ENCODE measurements around the gene TTC27. TPM values are rescaled to one million over a fixed set of nuclear protein-coding genes. Genes with fewer than 3 reads are reported as not detected.

TTC27 gene
- total and polyA plus RNA-seq, 2 of the 13 experiments (the other 11 are each of a cell fraction or from before 2014, with no cell fraction given), result 26.7 to 44.7 TPM

GRCh38 chr2:32748158-32748557, 120.3 kb downstream of the TTC27 start (continued):
- TF ChIP-seq ZNF207 (IDR thresholded peaks at IDR 0.05; ENCODE audit: borderline replicate concordance) (no peak), TEAD2 (CRISPR knock-in tag; IDR thresholded peaks at IDR 0.05) (no peak), ZNF770 (CRISPR knock-in tag; IDR thresholded peaks at IDR 0.05) (no peak), POLR2A (IDR thresholded peaks at IDR 0.05; ENCODE audit: insufficient read depth in 1 of 2, low read depth in 2 of 2, low read length in 2 of 2) (no peak), ZNF550 (CRISPR knock-in tag; IDR thresholded peaks at IDR 0.05; ENCODE audit: borderline replicate concordance) (no peak), ZNF276 (CRISPR knock-in tag; IDR thresholded peaks at IDR 0.05; ENCODE audit: low read depth) (no peak), NR1H2 (CRISPR knock-in tag; IDR thresholded peaks at IDR 0.05; ENCODE audit: borderline replicate concordance, low read depth) (no peak)

GRCh38 chr2:32750880-32751279, 123.0 kb downstream of the TTC27 start:
- CTCF ChIA-PET (ENCODE audit: low intra/inter-chr PET ratio, low total read pairs), result no interaction called here
- no peaks in the 10 kb centered on the region for H4K20me1 ChIP-seq (ENCODE audit: insufficient read depth, low read length)
- H3K4me1 ChIP-seq (ENCODE audit: insufficient read depth, low read length), result peaks cover 29% of the 10 kb centered on the region
- TF ChIP-seq ZNF720 (CRISPR knock-in tag; IDR thresholded peaks at IDR 0.05), result no peak
- TF ChIP-seq ATF7 (IDR thresholded peaks at IDR 0.05), result peak; percentile 88
- TF ChIP-seq ATF7 (CRISPR knock-in tag; IDR thresholded peaks at IDR 0.05), result no peak
- H3K9me3 ChIP-seq (ENCODE audit: low read length), result no peaks in the 10 kb centered on the region
- in situ Hi-C loops (cut with HindIII; ENCODE audit: extremely low pct_ligation_motif_present, low pct_unique_long_range_greater_than_20kb), result loop anchor here (25.0 kb wide), 1 partner anchor 836 kb away; the partner anchor contains the start of gene FAM98A
- no peak overlapping the region for H3K4me2 ChIP-seq (ENCODE audit: low read depth, low read length)
- no peak overlapping the region for H2AFZ ChIP-seq (ENCODE audit: low read length)
- intact Hi-C loops (cut with micrococcal nuclease; ENCODE audit: unreplicated experiment), result no loop called here
- no peak for ATAC-seq
- H3K27ac ChIP-seq (ENCODE audit: extremely low read length, insufficient read depth, low read length), result no peak overlapping the region
- BruUV-seq (replicated peaks), result no TSS peak
- no peak overlapping the region for H3K9ac ChIP-seq (ENCODE audit: insufficient read depth, low read depth, low read length)
- H3K4me3 ChIP-seq (replicated peaks in 1 of 3; ENCODE audit: insufficient read depth in 1 of 3, low read depth in 2 of 3, low read length in 3 of 3), result no peak overlapping the region
- POLR2A ChIA-PET, result no interaction called here
- DNase-seq (ENCODE audit: low spot score), result no peak
- no peak for FAIRE-seq
- H3K79me2 ChIP-seq (ENCODE audit: insufficient read depth, low read length), result no peaks in the 10 kb centered on the region
- H3K27me3 ChIP-seq (ENCODE audit: control insufficient read depth in 1 of 2, insufficient read depth in 2 of 2, low read length in 2 of 2), result no peaks in the 10 kb centered on the region
- H3K36me3 ChIP-seq (replicated peaks in 1 of 2; ENCODE audit: control insufficient read depth in 1 of 2, insufficient read depth in 2 of 2, low read length in 2 of 2), result no peaks in the 10 kb centered on the region; a peak in 3 of 5 replicates

Measured in HepG2 (cell line).